ENCODE measurements around the gene CASKIN1.

CASKIN1 gene

GRCh38 chr16:2208308-2208707, 11.9 kb upstream of the CASKIN1 start:
- Histone ChIP-seq H3K4me1 (ENCODE audit: low read depth, poor library complexity, severe bottlenecking) (peaks cover 25% of the 10 kb centered on the region), H3K9ac (no peak overlapping the region), H3K79me2 (ENCODE audit: insufficient read depth, low read depth) (peaks cover 17% of the 10 kb centered on the region), H3K4me2 (no peak overlapping the region), H3K4me3 (IDR thresholded peaks at IDR 0.05; ENCODE audit: insufficient read depth, low read depth, low read length) (no peak overlapping the region), H2AFZ (ENCODE audit: low read depth) (no peak overlapping the region), H4K20me1 (ENCODE audit: insufficient read depth) (no peaks in the 10 kb centered on the region), H3K27me3 (ENCODE audit: insufficient read depth, low read depth) (no peaks in the 10 kb centered on the region), H3K36me3 (ENCODE audit: insufficient read depth) (no peaks in the 10 kb centered on the region), H3K27ac (no peak overlapping the region)
- TF ChIP-seq CTCF (conservative IDR thresholded peaks at IDR 0.05; ENCODE audit: low read depth, low read length) = no peak

- Histone ChIP-seq H2AFZ (ENCODE audit: low read depth) (no peak overlapping the region), H3K27ac (no peak overlapping the region), H3K4me1 (ENCODE audit: low read depth, poor library complexity, severe bottlenecking) (peaks cover 20% of the 10 kb centered on the region), H3K4me3 (IDR thresholded peaks at IDR 0.05; ENCODE audit: insufficient read depth, low read depth, low read length) (no peak overlapping the region), H3K79me2 (ENCODE audit: insufficient read depth, low read depth) (peaks cover 13% of the 10 kb centered on the region), H3K4me2 (no peak overlapping the region), H4K20me1 (ENCODE audit: insufficient read depth) (no peaks in the 10 kb centered on the region), H3K9ac (no peak overlapping the region), H3K36me3 (ENCODE audit: insufficient read depth) (no peaks in the 10 kb centered on the region), H3K27me3 (ENCODE audit: insufficient read depth, low read depth) (no peaks in the 10 kb centered on the region)
- no peak for TF ChIP-seq CTCF (conservative IDR thresholded peaks at IDR 0.05; ENCODE audit: low read depth, low read length)
These were observed 11.5 kb upstream of the CASKIN1 start for GRCh38 chr16:2207872-2208271.

- Histone ChIP-seq H3K9ac (no peak overlapping the region), H3K79me2 (ENCODE audit: insufficient read depth, low read depth) (peaks cover 7% of the 10 kb centered on the region), H3K4me1 (ENCODE audit: low read depth, poor library complexity, severe bottlenecking) (peaks cover 15% of the 10 kb centered on the region), H3K4me2 (peak overlapping the region; percentile 98), H2AFZ (ENCODE audit: low read depth) (no peak overlapping the region), H4K20me1 (ENCODE audit: insufficient read depth) (no peaks in the 10 kb centered on the region), H3K36me3 (ENCODE audit: insufficient read depth) (no peaks in the 10 kb centered on the region), H3K27me3 (ENCODE audit: insufficient read depth, low read depth) (peaks cover 4% of the 10 kb centered on the region; the same call in 1 of the 2 replicates), H3K4me3 (IDR thresholded peaks at IDR 0.05; ENCODE audit: insufficient read depth, low read depth, low read length) (no peak overlapping the region), H3K27ac (no peak overlapping the region)
- TF ChIP-seq CTCF (conservative IDR thresholded peaks at IDR 0.05; ENCODE audit: low read depth, low read length) = no peak
These were observed 10.5 kb upstream of the CASKIN1 start for GRCh38 chr16:2206780-2207433.

GRCh38 chr16:2206420-2206779, 10.0 kb upstream of the CASKIN1 start:
- Histone ChIP-seq H2AFZ (ENCODE audit: low read depth) (no peak overlapping the region), H3K4me1 (ENCODE audit: low read depth, poor library complexity, severe bottlenecking) (peaks cover 15% of the 10 kb centered on the region), H4K20me1 (ENCODE audit: insufficient read depth) (no peaks in the 10 kb centered on the region), H3K79me2 (ENCODE audit: insufficient read depth, low read depth) (peaks cover 7% of the 10 kb centered on the region), H3K4me2 (peak overlapping the region; percentile 98), H3K36me3 (ENCODE audit: insufficient read depth) (no peaks in the 10 kb centered on the region), H3K27ac (no peak overlapping the region), H3K4me3 (IDR thresholded peaks at IDR 0.05; ENCODE audit: insufficient read depth, low read depth, low read length) (no peak overlapping the region), H3K9ac (peak overlapping the region; percentile 87; the same call in 1 of the 2 replicates), H3K27me3 (ENCODE audit: insufficient read depth, low read depth) (peaks cover 8% of the 10 kb centered on the region; the same call in 1 of the 2 replicates)
- TF ChIP-seq CTCF (conservative IDR thresholded peaks at IDR 0.05; ENCODE audit: low read depth, low read length) = no peak

Measured in KMS-11 (cell line).